ENCODE data around the gene CD36.

DNA sequence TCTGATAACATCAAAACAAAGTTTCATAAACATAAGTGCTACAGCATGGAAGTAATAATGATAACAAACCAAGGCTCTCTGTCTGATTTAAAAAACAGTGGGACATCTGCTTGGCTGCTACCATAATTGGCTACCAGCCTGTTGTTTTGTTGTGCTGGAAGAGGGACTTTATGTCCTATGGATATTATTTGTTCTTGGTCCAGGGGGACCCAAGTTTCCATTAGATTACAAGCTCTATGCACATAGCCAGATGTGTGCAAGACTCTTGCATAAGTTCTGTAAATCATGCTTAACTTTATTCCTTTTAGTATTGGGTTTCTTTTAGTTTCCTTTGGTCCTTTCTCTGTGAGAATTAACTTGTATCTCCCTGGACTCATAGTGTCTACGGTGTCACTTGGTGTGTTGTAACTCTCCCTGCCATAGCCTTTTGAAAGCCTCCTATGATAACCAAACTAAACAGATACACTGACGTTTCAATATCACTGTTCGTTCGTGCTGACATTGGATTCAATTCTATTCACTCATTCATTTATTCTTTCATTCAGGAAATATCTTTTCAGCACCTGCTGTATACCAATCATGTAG lies 41.4 kb upstream of the CD36 start:
- TF ChIP-seq, protein P1, sequence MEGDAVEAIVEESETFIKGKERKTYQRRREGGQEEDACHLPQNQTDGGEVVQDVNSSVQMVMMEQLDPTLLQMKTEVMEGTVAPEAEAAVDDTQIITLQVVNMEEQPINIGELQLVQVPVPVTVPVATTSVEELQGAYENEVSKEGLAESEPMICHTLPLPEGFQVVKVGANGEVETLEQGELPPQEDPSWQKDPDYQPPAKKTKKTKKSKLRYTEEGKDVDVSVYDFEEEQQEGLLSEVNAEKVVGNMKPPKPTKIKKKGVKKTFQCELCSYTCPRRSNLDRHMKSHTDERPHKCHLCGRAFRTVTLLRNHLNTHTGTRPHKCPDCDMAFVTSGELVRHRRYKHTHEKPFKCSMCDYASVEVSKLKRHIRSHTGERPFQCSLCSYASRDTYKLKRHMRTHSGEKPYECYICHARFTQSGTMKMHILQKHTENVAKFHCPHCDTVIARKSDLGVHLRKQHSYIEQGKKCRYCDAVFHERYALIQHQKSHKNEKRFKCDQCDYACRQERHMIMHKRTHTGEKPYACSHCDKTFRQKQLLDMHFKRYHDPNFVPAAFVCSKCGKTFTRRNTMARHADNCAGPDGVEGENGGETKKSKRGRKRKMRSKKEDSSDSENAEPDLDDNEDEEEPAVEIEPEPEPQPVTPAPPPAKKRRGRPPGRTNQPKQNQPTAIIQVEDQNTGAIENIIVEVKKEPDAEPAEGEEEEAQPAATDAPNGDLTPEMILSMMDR (IDR thresholded peaks at IDR 0.05), result no peak
- TF ChIP-seq EP300 (IDR thresholded peaks at IDR 0.05) (no peak), POLR2AphosphoS5 (IDR thresholded peaks at IDR 0.05) (no peak)

Data from upper lobe of left lung (tissue), 4 donors.